ENCODE measurements around the gene DDX23.

Gene DDX23

DNA sequence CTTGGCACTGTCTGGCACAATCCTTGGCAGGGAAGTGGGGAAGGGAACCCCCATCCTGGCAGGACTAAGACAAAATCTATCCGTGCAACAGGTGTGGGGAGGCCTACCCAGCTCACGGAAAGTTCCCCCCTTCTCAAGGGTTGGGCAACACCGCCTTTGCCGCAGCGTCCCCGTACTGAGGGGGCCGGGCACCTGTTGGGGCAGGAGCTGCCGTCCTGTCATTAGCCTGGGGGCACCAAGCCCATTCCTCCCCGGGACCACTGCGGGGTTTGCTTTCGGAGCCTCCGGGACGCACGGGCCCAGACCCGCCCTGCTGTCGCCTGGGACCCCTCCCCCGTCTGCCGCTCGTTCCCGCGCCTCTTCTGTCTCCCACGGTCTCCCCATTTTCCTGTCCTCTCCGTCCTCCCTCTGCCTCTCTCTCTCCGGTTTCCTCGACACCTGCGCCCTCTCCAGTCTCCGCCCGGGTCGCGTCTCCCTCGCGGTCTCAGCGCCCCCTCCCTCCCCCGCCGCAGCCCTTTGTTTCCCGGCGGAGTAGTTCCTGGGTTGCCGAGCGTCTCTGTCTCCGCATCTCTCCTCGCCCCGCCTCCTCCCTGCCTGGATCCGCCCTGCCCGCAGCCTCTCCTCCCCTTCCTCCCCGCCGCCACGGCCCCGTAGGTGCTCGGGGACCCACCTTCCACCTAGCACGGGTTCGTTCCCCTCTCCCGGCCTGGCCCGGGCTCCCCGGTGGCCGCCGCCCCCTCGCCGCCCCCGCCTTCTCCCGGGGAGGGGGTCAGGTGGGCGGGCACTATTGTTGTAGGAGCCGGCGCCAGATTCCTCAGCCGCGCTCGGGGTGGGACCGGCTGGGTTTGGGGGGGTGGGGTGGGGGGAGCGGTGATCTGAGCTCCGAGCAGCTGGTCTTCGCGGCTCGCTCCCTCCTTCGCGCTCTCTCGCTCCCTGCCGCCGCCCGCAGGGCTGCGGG lies 33.8 kb downstream of the DDX23 start, which contains the start of gene CACNB3:
CACNB3 (plus strand) TSS at position 624 of the 958 bp plus-strand sequence. CDS start 434 bp downstream, outside the sequence.
- no peak for TF ChIP-seq ZFX (IDR thresholded peaks at IDR 0.05)
- TF ChIP-seq, protein P1, sequence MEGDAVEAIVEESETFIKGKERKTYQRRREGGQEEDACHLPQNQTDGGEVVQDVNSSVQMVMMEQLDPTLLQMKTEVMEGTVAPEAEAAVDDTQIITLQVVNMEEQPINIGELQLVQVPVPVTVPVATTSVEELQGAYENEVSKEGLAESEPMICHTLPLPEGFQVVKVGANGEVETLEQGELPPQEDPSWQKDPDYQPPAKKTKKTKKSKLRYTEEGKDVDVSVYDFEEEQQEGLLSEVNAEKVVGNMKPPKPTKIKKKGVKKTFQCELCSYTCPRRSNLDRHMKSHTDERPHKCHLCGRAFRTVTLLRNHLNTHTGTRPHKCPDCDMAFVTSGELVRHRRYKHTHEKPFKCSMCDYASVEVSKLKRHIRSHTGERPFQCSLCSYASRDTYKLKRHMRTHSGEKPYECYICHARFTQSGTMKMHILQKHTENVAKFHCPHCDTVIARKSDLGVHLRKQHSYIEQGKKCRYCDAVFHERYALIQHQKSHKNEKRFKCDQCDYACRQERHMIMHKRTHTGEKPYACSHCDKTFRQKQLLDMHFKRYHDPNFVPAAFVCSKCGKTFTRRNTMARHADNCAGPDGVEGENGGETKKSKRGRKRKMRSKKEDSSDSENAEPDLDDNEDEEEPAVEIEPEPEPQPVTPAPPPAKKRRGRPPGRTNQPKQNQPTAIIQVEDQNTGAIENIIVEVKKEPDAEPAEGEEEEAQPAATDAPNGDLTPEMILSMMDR (conservative IDR thresholded peaks at IDR 0.05), result no peak
- peak within 1 kb of the TSS; percentile 43 for H3K27ac ChIP-seq

DNA sequence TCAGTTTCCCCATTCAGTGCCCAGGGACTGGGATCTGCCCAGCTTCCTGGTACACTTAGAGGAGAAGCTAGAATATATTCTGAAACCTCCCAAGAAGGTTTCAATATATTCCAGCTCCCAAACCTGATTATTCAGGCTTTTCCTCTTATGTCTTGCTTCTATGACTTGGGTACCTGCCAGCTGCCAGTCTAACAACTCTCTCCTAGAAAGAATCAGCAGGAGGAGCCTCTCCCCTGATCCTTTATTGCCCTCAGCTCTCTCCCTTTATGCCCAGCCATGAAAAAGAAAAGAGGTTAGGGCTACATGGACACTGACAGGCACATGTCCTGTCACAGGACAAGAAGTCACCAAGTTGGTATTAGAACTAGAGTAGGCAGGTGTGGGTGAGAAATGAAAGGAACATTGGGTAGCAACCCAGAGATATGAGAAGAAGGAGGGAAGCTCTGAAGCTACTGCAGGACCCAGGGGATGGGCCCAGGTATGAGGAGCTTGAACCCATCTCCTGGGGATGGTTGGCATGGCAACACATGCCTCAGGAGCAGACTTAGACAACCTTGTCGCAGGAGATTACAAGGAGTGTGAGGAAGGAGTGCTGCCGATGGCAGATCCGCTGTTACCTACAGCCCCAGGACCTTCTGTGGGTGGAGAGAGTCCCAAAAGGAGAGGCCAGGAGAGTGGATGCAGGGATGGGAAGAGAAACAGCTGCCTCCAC lies 35.7 kb downstream of the DDX23 start:
- peak overlapping the region; percentile 95 for H3K27ac ChIP-seq
- TF ChIP-seq, protein P1 (conservative IDR thresholded peaks at IDR 0.05), result no peak
- no peak for TF ChIP-seq ZFX (IDR thresholded peaks at IDR 0.05)

DNA sequence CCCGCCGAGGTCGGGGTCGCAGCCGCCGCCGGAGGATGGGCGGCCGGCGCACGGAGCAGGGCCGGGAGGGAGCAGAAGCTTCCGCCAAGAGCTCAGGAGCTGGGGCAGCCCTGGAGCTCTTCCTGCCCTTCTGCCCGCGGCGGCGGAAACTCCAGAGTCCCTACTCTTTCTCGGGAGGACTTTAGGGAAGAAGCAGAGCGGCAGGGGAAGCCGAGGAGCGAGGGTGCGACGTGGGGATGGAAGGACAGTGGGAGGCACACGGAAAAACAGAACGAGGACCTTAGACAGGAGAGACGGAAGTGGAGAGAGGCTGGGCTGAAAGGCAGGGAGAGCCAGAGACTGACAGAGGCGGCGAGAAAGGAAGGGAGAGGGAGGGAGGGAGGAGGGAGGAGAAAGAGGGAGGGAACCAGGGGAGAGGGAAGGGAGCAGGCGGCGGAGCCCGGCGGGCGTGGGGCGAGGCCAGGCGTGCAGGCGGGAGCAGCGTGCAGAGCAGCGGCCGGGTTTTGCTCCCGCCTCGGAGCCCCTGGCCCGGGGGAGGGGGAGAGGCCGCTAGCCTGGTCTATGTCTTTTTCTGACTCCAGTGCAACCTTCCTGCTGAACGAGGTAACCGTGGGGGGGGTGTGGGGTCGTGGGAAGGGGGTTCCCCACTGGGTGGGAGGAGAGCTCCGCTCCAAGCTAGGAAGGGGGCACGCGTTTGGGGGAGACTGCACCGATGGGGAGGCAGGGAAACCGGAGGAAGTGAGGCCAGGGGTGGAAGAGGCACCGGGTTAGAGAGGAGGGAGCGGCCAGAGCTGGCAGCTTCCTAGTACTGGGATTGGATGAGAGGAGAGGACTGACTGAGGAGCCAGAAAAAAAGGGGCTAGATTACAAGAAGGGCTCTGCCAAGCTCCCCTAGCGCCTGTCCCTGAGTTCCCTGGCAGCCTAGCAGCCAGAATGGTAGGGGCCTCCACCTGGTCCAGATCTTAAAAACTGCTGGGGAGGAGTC lies 36.5 kb downstream of the DDX23 start:
- peak overlapping the region; percentile 95 for H3K27ac ChIP-seq
- TF ChIP-seq, protein P1 (conservative IDR thresholded peaks at IDR 0.05), result no peak
- TF ChIP-seq ZFX (IDR thresholded peaks at IDR 0.05), result no peak

DNA sequence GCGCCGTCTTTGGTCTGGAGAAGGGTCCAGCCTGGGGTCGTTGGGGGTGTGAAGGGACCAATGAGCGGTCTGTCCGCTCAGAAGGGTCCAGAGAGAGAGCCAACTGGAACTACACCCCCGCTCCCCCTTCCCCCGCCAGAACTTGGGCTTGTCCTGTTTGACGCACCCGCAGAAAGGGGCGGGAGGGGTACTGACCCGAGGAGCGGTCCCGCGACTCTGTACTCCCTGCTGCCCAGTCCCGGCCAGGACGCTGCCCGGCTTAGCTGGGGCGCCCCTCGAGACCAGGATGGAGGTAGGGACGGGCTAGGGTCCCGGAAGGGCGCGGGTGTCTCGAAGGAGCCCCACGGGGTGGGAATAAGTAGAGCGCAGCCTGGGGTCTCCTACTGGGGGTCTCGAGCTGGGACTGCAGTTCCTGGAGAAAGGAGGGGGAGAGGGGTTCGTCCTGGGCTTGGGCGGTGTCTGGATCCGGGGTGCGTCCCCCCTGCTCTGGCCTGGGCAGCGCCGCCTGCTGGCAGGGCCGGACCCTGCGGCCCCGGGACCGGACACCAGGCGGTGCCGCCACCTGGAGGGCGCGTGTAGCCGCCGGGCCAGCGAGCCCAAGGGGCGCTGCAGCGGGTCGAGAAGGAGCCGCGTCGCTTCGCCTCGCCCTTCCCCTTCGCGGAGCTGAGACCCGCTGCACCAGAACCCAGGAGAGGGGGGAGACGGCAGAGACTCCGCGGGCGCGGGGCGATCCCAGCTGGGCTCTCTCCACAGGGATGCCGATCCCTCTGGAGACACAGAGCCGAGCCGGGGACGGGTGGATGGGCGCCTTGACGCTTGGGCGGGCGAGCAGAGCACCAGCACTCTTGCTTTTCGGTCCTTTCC lies 37.5 kb downstream of the DDX23 start:
- peak overlapping the region; percentile 95 for H3K27ac ChIP-seq
- TF ChIP-seq ZFX (IDR thresholded peaks at IDR 0.05), result 0 out of 2 replicates have a peak, but pooled peaks have one; percentile 29
- TF ChIP-seq, protein P1 (conservative IDR thresholded peaks at IDR 0.05), result peak; percentile 100

DNA sequence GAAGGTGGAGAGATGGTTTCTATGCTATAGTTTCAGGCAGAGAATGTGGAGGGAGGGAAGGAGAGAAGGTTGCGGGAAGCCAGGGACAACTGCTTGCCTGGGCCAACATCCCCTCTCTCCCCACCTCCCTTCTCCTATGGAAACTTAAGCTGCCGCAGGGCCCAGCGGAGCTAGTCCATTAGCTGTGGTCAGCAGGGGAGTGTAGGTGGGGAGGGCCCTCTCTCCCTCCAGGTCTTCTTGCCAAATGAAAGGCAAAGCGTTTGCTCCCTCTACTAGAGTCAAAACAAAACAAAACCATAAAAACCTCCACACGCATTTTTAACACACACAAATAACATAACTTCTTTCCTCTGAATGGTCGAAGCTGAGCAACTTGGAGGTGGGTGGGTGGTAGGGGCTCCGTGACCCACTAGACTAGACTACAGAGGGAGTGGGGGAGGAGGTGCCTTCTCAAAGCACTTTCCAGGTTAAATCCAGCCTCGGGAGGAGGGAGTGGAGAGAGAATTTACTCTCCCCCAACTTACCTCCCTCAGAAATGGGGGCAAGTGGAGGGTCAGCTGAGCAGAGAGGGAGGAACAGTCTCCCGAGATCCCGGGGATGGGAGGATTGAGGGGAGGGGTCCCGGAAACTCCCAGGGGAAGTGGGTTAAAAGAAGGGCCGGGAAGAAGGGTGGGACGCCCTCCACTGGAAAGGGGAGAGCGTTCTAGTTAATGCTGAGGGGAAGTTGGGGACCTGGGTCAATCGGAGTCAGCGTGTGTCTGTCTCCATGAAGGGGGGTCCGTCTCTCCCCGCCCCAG lies 38.3 kb downstream of the DDX23 start:
- no peak for TF ChIP-seq ZFX (IDR thresholded peaks at IDR 0.05)
- TF ChIP-seq, protein P1 (conservative IDR thresholded peaks at IDR 0.05), result no peak
- H3K27ac ChIP-seq, result peak overlapping the region; percentile 95; the same call in 1 of the 2 replicates

Measured in C4-2B (cell line).